GM18502 (cell line): ENCODE measurements around the gene DIP2A.
A peak's percentile ranks its signal among the peaks of the same experiment; 100 is the strongest.
"Not testable (repeated sequence)": the region's sequence is repeated elsewhere in the genome, so short reads cannot be mapped to it uniquely, and the experiment has no call there.

Experiments used
- ATAC-seq: cut with Tn5 transposase; IDR thresholded peaks from one replicate; pipeline ENCODE4 v1.9.1; 2021; ENCODE audit warnings: mild to moderate bottlenecking; ENCODE audit not compliant: unreplicated experiment, poor library complexity

Gene DIP2A

DNA sequence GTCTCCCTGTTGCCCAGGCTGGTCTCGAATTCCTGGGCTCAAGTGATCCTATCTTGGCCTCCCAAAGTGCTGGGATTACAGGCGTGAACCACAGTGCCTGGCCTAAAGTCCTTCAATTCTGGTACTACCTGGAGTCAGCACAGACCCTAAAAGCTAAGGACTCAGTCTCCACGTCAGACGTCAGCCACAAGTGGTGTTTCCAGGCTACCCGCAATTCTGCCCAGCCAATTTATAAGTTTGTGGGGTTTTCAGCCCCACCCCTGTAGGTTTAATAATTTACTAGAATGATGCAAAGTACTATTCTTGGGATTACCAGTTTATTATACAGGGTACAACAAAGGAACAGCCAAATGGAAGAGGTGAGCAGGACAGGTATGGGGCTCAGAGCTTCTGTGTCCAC is 10.6 kb upstream of the DIP2A start:
- ATAC-seq = no peak

DNA sequence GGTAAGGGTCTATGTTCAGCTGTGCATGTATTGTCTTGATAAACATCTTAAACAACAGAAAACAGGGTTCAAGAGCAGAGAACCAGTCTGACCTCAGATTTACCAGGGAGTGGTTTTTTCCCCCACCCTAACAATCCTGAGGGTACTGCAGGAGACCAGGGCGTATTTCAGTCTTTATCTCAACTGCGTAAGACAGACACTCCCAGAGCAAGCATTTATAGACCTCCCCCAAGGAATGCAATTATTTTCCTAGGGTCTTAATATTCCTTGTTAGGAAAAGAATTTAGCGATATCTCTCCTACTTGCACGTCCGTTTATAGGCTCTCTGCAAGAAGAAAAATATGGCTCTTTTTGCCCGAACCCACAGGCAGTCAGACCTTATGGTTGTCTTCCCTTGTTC is 9.8 kb upstream of the DIP2A start:
- ATAC-seq = not testable (repeated sequence)

DNA sequence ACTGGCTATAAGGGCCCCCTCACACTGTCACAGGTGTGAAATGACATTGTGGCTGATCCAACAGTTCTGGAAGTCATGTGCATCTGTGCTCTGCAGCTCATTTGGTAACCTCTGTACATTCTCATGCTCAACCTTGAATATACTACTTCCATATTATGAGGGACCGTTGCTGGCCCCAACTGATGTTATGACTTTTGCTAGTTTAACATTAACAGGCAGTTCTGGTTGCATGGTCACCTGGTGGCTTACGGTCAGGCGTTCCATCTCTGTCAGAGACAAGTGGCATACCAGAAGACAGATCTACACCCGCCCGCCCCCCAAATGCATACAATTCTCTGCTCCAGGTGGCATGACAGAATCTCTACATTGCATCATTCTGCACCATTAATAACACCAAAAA is 6.0 kb upstream of the DIP2A start:
- no peak for ATAC-seq

DNA sequence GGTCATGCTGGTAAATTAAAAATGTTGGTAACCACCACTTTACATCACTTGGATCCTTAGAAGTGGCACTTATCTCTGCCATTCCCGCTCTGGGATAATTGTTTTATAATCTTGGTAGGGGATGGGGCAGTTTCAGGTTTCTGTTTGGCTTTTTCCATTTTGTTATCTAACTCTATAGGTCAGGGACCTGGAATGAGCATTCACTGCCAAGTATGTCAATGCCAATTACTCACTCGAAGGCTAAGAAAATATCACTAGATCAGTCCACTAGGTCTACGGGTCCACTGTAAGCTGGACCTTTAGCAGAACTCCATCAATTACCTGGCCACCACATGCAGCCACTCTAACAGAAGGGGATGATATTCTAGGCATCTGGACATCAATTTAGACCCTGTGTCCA is 4.5 kb upstream of the DIP2A start:
- ATAC-seq = no peak

DNA sequence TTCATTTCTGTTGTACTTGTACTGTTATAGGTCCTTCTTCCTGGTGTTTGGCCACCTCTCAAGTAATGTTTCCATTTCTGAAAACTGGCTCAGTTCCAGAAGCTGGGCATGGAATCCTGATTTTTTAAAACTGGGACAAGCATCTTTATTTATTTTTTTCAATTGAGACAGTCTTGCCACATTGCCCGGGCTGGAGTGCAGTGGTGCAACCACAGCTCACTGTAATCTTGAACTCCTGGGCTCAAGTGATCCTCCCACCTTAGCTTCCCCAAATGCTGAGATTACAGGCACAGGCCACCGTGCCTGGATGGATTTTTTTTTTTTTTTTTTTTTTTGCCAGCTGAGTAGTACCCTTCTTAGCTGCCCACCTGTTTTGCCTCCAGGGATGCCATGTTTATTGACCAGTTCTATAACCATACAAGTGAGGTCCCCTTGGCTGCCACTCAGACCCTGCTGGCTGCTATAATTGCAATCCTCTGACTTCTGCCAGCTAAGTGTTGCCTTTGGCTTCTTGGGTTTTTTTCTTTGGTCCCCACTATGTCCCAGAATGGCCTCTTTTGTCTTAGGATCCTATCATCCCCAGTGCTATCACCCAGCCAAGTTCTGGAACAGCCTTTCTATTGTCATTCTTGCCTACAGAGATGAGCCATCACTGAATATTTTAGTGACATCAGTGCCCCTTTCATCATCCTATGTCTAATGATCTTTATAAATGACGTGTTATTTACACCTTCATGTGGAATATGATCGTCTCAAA is 3.9 kb upstream of the DIP2A start:
- no peak for ATAC-seq

DNA sequence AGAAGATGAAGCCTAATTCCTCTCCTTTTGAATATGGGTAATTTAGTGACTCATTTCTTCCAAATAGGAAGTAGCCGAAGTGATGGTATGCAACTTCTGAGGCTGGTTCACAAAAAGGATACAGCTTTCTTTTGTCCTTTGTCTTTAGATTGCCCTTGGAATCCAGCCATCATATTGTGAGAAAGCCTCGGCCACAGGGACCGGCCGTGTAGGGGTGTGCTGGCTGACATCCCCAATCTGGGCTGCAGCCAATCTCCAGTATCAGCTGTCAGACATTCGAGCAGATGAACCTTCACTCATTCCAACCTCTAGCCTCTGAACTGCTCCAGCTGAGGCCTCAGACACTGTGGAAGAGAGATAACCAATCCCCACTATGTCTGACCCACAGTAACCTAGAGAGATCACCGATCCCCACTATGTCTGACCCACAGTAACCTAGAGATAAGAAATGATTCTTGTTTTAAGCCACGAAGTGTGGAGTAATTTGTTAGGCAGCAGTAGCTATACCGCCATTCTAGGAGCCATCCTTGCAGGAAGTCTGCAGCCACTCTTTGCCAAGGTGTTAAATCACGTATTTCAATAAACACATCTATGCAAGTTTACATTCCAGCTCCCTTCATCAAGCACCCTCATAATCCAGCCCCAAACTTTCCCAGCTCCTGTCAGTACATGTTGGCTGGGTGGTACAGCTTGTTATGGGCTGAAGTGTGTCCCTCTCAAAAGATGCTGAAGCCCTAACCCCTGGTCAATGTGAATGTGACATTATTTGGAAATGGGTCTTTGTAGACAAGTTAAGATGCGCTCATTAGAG is 2.9 kb upstream of the DIP2A start:
- no peak for ATAC-seq

DNA sequence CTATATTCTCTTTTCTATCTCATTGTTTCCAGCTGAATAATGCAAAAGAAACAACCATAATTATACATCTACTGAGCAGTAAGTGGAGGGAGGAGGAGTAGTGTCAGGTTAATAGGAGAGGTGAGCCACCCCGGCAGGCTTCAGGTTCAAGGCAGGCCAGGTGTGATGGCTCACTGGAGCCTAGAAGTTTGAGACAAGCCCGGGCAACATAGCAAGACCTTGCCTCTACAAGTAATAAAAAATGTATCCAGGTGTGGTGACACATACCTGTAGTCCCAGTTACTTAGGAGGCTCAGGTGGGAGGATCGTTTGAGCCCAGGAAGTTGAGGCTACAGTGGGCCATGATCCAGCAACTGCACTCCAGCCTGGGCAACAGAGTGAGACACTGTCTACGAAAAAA is 1.9 kb upstream of the DIP2A start:
- ATAC-seq = no peak

DNA sequence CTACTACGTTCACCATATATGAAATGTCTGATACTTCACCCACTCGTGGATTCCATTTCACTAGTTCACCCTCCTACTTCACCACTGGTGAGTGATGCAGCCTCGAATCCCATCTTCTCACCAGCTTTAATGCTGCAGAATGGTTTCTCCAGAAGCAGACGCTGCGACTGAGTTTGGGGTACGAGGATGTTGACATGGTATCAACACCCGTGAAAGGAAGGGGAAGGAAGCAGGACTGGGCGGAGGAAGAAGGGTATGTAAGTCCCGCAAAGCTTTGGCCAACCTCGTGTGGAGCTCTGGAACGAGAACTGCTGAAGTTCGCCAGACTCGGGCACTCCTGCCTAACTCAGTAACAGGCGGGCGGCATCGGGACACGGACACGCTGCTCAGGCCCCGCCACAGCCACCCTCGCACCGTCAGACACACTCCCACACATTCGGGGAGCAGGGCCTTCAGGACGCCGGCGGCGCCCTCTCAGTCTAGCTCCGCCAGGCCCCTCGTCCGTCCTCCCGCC is 833 bp upstream of the DIP2A start:
- ATAC-seq = peak; percentile 22

DNA sequence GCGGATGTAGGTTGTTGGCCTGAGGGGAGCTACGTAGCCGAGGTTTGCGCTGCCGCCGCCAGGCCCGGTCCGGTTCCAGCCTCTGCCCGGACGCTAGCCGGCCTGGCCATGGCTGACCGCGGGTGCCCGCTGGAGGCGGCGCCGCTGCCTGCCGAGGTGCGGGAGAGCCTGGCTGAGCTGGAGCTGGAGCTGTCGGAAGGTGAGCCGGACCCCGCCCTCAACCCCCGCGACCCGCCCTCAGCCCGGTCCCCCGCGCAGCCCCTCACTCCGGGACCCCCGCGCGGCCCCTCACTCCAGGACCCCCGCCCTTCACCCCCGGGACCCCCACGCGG is 299 bp downstream of the DIP2A start:
- ATAC-seq = no peak

DNA sequence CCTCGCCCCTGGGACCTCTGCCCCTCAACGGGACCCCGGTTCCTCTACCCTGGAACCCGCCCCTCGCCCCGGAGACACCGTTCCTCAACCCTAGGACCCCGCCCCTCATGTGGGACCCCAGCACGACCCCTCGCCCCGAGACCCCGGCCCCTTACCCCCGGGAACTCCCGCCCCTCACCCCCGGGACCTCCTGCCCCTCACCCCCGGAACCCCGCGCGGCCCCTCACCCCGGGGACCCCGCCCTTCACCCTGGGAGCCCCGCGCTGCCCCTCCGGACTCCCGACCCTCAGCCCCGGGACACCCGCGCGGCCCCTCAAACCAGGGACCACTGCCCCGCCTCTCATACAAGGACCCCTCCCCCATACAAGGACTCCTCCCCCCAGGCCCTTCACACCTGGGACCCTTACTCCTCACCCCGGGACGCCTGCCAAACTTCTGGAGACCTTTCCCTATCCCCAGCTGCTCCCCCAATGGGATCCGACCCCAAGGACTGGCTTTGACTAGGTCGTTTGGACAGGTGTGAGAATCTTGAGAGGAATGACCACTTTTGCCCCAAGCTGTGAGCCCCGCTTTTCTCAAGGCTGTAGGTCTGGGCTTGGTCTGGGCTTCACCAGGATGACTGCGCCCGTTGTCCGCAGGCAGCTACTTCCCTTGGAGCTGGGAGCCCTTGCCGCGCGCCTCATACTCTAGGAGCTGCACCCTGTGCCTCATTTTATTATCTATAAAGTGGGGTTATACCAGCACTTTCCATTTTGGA is 843 bp downstream of the DIP2A start:
- no peak for ATAC-seq

DNA sequence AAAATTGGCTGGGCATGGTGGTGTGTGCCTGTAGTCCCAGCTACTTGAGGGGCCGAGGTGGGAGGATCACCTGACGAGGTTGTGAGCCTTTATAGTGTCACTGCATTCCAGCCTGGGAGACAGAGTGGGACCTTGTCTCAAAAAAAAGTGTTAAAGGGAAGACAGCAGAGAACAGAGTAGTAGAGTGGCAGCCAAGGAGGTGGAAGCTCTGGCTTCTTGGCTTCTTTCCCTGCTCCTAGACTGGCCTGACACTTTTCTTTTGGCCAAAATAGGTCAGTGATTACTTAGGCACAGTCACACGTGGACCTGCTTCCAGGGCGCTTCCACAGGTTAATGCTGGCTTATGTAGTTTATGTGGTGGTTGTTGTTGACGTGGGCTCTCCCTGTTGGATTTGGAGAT is 3.2 kb downstream of the DIP2A start:
- ATAC-seq = no peak

DNA sequence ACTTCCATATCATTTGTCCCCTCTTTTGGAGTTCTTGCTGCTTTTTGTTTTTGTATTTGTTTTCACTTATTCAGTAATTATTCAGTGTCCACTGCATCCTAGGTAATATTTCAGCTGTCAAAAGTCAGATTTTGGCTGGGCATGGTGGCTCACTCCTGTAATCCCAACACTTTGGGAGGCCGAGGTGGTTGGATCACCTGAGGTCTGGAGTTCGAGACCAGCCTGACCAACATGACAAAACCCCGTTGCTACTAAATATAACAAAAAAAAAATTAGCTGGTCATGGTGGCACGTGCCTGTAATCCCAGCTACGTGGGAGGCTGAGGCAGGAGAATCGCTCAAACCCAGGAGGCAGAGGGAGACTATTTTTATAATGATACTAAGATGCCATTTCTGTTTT is 6.5 kb downstream of the DIP2A start:
- ATAC-seq = not testable (repeated sequence)

DNA sequence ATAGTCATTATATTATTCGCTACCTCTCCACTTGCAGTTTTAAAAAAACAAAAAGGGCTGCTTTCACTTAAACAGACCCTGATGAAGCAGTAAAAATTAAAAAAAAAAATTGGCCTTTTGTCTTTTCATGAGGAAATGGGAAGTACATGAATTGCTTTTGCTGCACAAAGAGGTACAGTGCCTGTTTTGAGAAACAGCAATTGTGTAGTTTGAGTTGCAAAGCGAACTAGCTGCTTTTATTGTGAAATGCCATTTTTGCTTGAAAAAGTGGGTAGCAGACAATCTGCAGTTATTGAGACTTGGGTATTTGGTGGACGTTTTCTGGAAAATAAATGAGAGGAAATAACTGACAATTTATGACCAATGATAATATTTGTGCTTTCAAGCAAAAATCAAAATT is 7.0 kb downstream of the DIP2A start:
- ATAC-seq = no peak

DNA sequence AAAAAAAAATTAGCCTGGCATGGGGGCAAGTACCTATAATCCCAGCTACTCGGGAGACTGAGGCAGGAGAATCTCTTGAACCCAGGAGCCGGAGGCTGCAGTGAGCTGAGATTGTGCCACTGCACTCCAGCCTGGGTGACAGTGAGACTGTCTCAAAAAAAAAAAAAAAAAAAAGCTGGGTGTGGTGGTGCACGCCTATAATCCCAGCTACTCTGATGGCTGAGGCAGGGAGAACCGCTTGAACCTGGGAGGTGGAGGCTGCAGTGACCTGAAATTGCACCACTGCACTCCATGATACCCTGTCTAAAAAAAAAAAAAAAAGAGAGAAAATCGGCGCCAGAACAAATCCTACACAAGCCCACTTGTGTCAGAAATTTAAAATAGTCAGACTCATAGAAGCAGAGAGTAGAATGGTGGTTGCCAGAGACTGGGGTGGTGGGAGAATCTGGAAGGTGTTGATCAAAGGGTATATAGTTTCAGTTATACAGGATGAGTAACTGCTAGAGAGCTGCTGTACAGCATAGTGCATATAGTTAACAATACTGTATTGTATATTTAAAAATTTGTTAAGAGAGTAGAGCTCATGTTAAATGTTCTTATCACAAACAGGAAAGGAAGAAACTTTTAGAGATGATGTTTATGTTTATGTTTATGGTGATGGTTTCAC is 9.6 kb downstream of the DIP2A start:
- ATAC-seq = no peak

DNA sequence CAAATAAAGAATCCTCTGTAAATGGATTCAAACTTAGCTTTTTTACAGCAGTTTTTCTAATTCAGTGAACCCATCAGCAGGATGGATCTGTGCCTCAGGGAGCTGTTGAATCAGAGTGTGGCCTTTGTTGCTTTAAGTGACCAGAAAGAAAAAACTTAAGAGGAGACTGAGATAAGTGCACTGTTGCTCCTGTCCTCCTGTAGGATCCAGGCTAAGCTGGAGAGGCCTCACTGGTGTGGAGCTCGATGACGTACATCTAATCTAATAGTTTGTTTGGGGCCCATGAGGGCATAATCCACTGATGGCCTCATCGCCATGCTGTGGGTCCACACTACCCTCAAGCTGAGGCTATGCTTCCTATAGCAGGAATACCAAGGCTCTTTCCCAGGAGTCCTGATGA is 10.6 kb downstream of the DIP2A start:
- no peak for ATAC-seq

DNA sequence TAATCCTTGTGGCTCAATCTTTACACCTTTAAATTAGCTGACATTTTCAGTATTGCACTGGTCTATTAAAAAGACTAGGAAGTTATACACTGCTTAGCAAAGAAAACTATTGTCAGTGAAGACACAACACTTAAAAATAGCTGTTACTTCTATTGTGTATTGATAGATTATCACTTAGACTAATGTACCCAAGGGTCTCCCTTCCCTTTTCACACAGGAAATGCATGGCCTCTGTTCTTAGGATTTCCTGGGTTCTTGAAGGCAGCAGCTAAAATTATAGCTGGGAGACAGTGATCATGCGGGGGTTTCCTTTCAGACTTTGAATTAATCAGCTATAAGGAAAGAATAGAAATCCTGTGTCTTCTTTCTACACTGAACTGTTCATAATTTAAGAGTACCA is 12.8 kb downstream of the DIP2A start:
- ATAC-seq = no peak

DNA sequence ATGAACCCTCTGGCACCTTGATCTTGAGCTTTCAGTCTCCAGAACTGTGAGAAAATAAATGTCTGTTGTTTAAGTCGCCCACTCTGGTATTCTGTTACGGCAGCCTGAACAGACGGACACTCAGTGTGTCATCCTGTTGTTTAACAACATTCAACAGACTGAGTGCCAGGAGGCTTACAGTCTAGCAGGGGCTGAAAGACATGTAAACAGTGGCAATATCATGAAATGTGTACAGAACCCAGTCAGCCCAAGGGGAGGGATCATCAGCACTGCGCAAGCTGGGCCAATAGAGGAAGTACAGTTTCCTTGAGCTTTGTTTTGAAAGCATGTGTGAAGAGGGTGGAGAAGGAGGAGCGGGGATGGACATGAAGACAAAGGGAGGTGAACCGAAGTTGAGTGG is 13.6 kb downstream of the DIP2A start:
- ATAC-seq = no peak

DNA sequence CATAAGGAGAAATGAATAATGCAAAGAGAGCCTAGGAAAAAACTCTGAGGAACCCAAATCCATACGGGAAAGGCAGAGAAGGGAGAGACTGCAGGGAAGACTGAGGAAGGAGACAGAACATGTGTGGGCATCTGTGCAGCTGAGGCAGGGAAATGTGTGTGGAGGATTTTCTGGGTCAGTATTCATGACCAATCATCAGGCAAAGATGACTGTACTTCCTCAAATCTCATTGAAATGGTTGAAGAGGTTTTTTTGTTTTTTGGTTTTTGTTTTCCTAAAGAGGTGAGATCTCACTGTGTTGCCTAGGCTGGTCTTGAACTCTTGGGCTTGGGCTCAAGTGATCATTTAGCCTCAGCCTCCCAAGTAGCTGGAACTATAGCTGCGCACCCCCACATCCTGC is 15.7 kb downstream of the DIP2A start:
- no peak for ATAC-seq

DNA sequence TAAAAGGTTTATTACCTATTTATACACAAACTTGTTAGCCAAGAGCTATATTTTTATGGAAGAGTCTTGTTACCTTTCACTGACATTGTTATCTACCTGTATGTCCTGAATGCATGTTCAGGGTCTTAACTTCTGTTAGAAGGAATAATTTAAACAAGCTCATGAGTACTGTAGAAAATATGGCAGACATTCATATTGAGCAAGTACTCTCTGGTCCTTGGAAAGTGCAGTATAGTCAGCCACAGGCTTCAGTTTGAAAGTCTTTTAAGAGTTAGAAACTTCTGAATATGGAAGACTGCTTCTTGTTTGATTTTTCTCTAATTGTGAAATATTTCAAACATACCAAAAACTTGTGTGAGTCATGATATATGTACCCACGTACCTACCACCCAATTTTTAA is 16.6 kb downstream of the DIP2A start:
- no peak for ATAC-seq

DNA sequence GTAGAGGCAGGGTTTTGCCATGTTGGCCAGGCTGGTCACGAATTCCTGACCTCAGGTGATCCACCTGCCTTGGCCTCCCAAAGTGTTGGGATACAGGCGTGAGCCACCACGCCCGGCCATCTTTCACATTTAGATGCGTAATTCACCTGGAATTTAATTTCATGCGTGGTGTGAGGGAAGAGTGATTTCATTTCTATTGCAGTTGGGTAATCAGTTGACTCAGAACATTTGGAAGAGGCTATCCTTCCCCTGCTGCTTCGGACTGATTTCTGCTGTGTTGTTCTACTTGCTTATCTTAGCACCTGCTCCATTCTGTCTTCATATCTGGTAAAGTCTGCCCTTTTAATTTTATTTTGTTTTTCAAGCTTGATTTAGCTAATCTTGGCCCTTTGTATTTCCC is 19.1 kb downstream of the DIP2A start:
- no peak for ATAC-seq

DNA sequence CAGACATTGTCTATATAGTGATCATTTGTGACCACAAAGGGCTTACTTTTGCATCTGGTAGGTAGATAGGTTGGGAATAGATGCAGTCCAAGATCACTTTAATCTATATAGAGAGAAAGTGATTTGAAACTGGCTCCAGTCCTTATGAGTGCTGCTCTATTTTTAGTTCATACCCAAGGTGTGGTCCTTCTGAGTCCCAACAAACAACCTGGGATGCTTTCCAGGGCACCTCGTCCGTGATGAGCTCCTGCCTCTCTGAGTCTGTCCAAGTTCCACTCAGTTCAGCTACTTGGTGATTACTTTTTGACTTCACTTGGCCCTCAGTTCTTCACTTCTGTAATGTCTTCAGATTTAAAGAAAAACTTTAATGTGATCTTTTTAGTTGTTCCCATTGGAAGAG is 20.2 kb downstream of the DIP2A start:
- ATAC-seq = no peak
